IgD-negative memory B cell (primary cell): ENCODE measurements around the gene SUMF2. TPM values are rescaled to one million over a fixed set of nuclear protein-coding genes. Genes with fewer than 3 reads are reported as not detected.
"Not testable (repeated sequence)": the region's sequence is repeated elsewhere in the genome, so short reads cannot be mapped to it uniquely, and the experiment has no call there.

Source experiments
- H3K27ac Mint-ChIP-seq, 3 donors: one replicate each; pipeline ENCODE4 v1.8.0; 2020 to 2022; ENCODE audit warnings: mild to moderate bottlenecking in 3 of 3, mixed read lengths in 3 of 3, moderate library complexity in 1 of 3
- H3K27me3 Mint-ChIP-seq: one replicate; pipeline ENCODE4 v1.8.0; 2021; ENCODE audit warnings: mixed read lengths
- H3K36me3 Mint-ChIP-seq: one replicate; pipeline ENCODE4 v1.8.0; 2020; ENCODE audit warnings: mild to moderate bottlenecking, mixed read lengths
- H3K4me1 Mint-ChIP-seq, 3 donors: one replicate each; pipeline ENCODE4 v1.8.0; 2020 to 2022; ENCODE audit warnings: mixed read lengths in 3 of 3, mild to moderate bottlenecking in 1 of 3
- H3K4me3 Mint-ChIP-seq, 4 donors: one replicate each; pipeline ENCODE4 v1.8.0; 2020 to 2022; ENCODE audit warnings: mild to moderate bottlenecking in 4 of 4, mixed read lengths in 4 of 4, moderate library complexity in 3 of 4
- H3K9me3 Mint-ChIP-seq, 3 donors: one replicate each; pipeline ENCODE4 v1.8.0; 2020 to 2021; ENCODE audit warnings: mixed read lengths in 3 of 3, mild to moderate bottlenecking in 1 of 3
- polyA plus RNA-seq: library from polyadenylated mRNA; unstranded; fragments of 300-500 nt; fragmentation: Illumina TruSeq; gene quantifications from one replicate; pipeline ENCODE4 v1.2.3, GENCODE V29; 2021

Gene SUMF2
- polyA plus RNA-seq, 1 donor from 2014 or later = 130 TPM

GRCh38 chr7:56081626-56082340, 17.7 kb downstream of the SUMF2 start:
- H3K27ac Mint-ChIP-seq = no peak overlapping the region
- H3K4me1 Mint-ChIP-seq = no peaks in the 10 kb centered on the region
- H3K27me3 Mint-ChIP-seq = no peaks in the 10 kb centered on the region
- no peak overlapping the region for H3K4me3 Mint-ChIP-seq
- no peaks in the 10 kb centered on the region for H3K9me3 Mint-ChIP-seq
- H3K36me3 Mint-ChIP-seq = peaks cover 1% of the 10 kb centered on the region

GRCh38 chr7:56083150-56083785, 19.2 kb downstream of the SUMF2 start:
- H3K9me3 Mint-ChIP-seq = no peaks in the 10 kb centered on the region
- H3K27me3 Mint-ChIP-seq = no peaks in the 10 kb centered on the region
- no peak overlapping the region for H3K4me3 Mint-ChIP-seq
- no peak overlapping the region for H3K27ac Mint-ChIP-seq
- H3K36me3 Mint-ChIP-seq = peaks cover 1% of the 10 kb centered on the region
- no peaks in the 10 kb centered on the region for H3K4me1 Mint-ChIP-seq

GRCh38 chr7:56086761-56087160, 22.7 kb downstream of the SUMF2 start:
- peaks cover 3% of the 10 kb centered on the region for H3K36me3 Mint-ChIP-seq
- H3K4me3 Mint-ChIP-seq = no peak overlapping the region
- H3K27me3 Mint-ChIP-seq = no peaks in the 10 kb centered on the region
- no peak overlapping the region for H3K27ac Mint-ChIP-seq
- no peaks in the 10 kb centered on the region for H3K4me1 Mint-ChIP-seq
- H3K9me3 Mint-ChIP-seq = no peaks in the 10 kb centered on the region

GRCh38 chr7:56087445-56087844, 23.4 kb downstream of the SUMF2 start:
- Mint-ChIP-seq H3K4me1 (no peaks in the 10 kb centered on the region), H3K4me3 (no peak overlapping the region), H3K27ac (no peak overlapping the region), H3K36me3 (peaks cover 3% of the 10 kb centered on the region), H3K27me3 (no peaks in the 10 kb centered on the region), H3K9me3 (no peaks in the 10 kb centered on the region)

GRCh38 chr7:56091591-56091990, 27.5 kb downstream of the SUMF2 start:
- Mint-ChIP-seq H3K4me3 (no peak overlapping the region), H3K27ac (peak overlapping the region in 1 of 3 donors; percentile 77)

GRCh38 chr7:56092388-56092787, 28.3 kb downstream of the SUMF2 start:
- H3K27ac Mint-ChIP-seq = peak overlapping the region in 1 of 3 donors; percentile 77
- H3K4me1 Mint-ChIP-seq, H3K27me3 Mint-ChIP-seq, H3K36me3 Mint-ChIP-seq, H3K9me3 Mint-ChIP-seq, H3K4me3 Mint-ChIP-seq: not testable (repeated sequence)

More at GRCh38 chr7:56091591-56091990, 27.5 kb downstream of the SUMF2 start:
- Mint-ChIP-seq H3K36me3 (peaks cover 5% of the 10 kb centered on the region), H3K9me3 (no peaks in the 10 kb centered on the region), H3K27me3 (no peaks in the 10 kb centered on the region), H3K4me1 (peaks cover 0 to 2% (median 0%) of the 10 kb centered on the region in 3 donors)

- Mint-ChIP-seq H3K9me3 (no peaks in the 10 kb centered on the region), H3K27ac (peak within 1 kb of the TSS in 1 of 3 donors; percentile 77), H3K4me1 (peaks cover 0 to 2% (median 0%) of the 10 kb centered on the region in 3 donors), H3K4me3 (no peak within 1 kb of the TSS), H3K36me3 (peaks cover 5% of the 10 kb centered on the region), H3K27me3 (no peaks in the 10 kb centered on the region)
Observed at GRCh38 chr7:56092789-56093531, 28.9 kb downstream of the SUMF2 start, which contains the start of gene PHKG1. PHKG1 (minus strand) TSS chr7:56092952; CDS start chr7:56088941, 4,011 bp downstream.

- Mint-ChIP-seq H3K4me3 (no peak overlapping the region), H3K4me1 (peaks cover 0 to 2% (median 0%) of the 10 kb centered on the region in 3 donors), H3K27me3 (no peaks in the 10 kb centered on the region), H3K36me3 (peaks cover 3% of the 10 kb centered on the region), H3K27ac (no peak overlapping the region), H3K9me3 (no peaks in the 10 kb centered on the region)
Observed at GRCh38 chr7:56097700-56098099, 33.6 kb downstream of the SUMF2 start.

- H3K4me3 Mint-ChIP-seq, H3K27ac Mint-ChIP-seq, H3K36me3 Mint-ChIP-seq, H3K27me3 Mint-ChIP-seq, H3K4me1 Mint-ChIP-seq, H3K9me3 Mint-ChIP-seq: not testable (repeated sequence)
Observed at GRCh38 chr7:56098187-56099008, 34.3 kb downstream of the SUMF2 start.

- H3K9me3 Mint-ChIP-seq = no peaks in the 10 kb centered on the region
- no peak overlapping the region for H3K27ac Mint-ChIP-seq
- peaks cover 0 to 2% (median 2%) of the 10 kb centered on the region in 3 donors for H3K4me1 Mint-ChIP-seq
- peaks cover 3% of the 10 kb centered on the region for H3K36me3 Mint-ChIP-seq
- no peak overlapping the region for H3K4me3 Mint-ChIP-seq
- no peaks in the 10 kb centered on the region for H3K27me3 Mint-ChIP-seq
Observed at GRCh38 chr7:56099653-56100052, 35.6 kb downstream of the SUMF2 start.

GRCh38 chr7:56104138-56104537, 40.1 kb downstream of the SUMF2 start:
- not testable (repeated sequence) for H3K36me3 Mint-ChIP-seq, H3K27ac Mint-ChIP-seq, H3K9me3 Mint-ChIP-seq, H3K27me3 Mint-ChIP-seq
- peaks cover 17 to 24% (median 22%) of the 10 kb centered on the region in 3 donors for H3K4me1 Mint-ChIP-seq
- peak overlapping the region in 2 of 4 donors; percentile 32 to 94 for H3K4me3 Mint-ChIP-seq

GRCh38 chr7:56105508-56105907, 41.4 kb downstream of the SUMF2 start:
- no peaks in the 10 kb centered on the region for H3K27me3 Mint-ChIP-seq
- peaks cover 0 to 4% (median 0%) of the 10 kb centered on the region in 3 donors for H3K9me3 Mint-ChIP-seq
- peak overlapping the region; percentile 92 to 99 (median 98) for H3K27ac Mint-ChIP-seq
- peaks cover 17 to 24% (median 22%) of the 10 kb centered on the region in 3 donors for H3K4me1 Mint-ChIP-seq
- H3K4me3 Mint-ChIP-seq = peak overlapping the region; percentile 94 to 99 (median 98)
- peaks cover 3% of the 10 kb centered on the region for H3K36me3 Mint-ChIP-seq

- H3K27me3 Mint-ChIP-seq = no peaks in the 10 kb centered on the region
- H3K4me1 Mint-ChIP-seq = peaks cover 17 to 24% (median 22%) of the 10 kb centered on the region in 3 donors
- H3K9me3 Mint-ChIP-seq = peaks cover 0 to 4% (median 0%) of the 10 kb centered on the region in 3 donors
- H3K27ac Mint-ChIP-seq = peak within 1 kb of the TSS; percentile 92 to 99 (median 98)
- peak within 1 kb of the TSS; percentile 94 to 99 (median 98) for H3K4me3 Mint-ChIP-seq
- peaks cover 3% of the 10 kb centered on the region for H3K36me3 Mint-ChIP-seq
Observed at GRCh38 chr7:56106108-56107073, 42.3 kb downstream of the SUMF2 start, which contains the start of gene CHCHD2. CHCHD2 (minus strand) TSS chr7:56106476; CDS start chr7:56106413, 63 bp downstream.
